Caco-2 (cell line): ENCODE results near the gene IL12RB2. TPM values are rescaled to one million over a fixed set of nuclear protein-coding genes. Genes with fewer than 3 reads are reported as not detected.

Source experiments
- BruUV-seq: library from RNA; stranded (reverse); fragments of 400-500 nt; replicated peaks from 2 replicates; lab custom pipeline; 2021; lab: Mats Ljungman, UMichigan
- CTCF ChIA-PET: fragments of 300-600 bp; sonication (Branson Sonifier 250); formaldehyde crosslinking; loops from one replicate; lab custom pipeline; 2022; ENCODE audit warnings: antibody characterized with exemption; lab: Charles Lee
- POLR2A ChIA-PET: fragments of 300-600 bp; sonication (Branson Sonifier 250); formaldehyde crosslinking; loops from one replicate; lab custom pipeline; 2022; ENCODE audit warnings: antibody characterized with exemption; lab: Charles Lee
- DNase-seq, 2 experiments: peaks; one replicate each; pipeline versions ENCODE4 v3.0.0 to v3.0.0-alpha.2; 2020 to 2022
- H3K27me3 ChIP-seq: replicated peaks from 2 replicates; pipeline ENCODE4 v1.6.0; 2011; ENCODE audit warnings: low read length; ENCODE audit not compliant: control insufficient read depth, insufficient read depth
- H3K36me3 ChIP-seq: 2 replicates; pipeline ENCODE4 v1.5.1; 2011; ENCODE audit warnings: low read length; ENCODE audit not compliant: control insufficient read depth, insufficient read depth
- H3K4me1 ChIP-seq: fragments of 250-450 bp; sonication (Bioruptor Pico); 2 replicates; pipeline ENCODE4 v1.5.1; 2020; ENCODE audit warnings: mild to moderate bottlenecking
- H3K4me3 ChIP-seq: 2 replicates; pipeline ENCODE4 v1.5.1; 2011; ENCODE audit warnings: low read depth, mild to moderate bottlenecking, control low read depth, low read length
- H3K9me3 ChIP-seq: fragments of 250-450 bp; sonication (Bioruptor Pico); 2 replicates; pipeline ENCODE4 v1.5.1; 2020; ENCODE audit warnings: mild to moderate bottlenecking, moderate library complexity
- H3K27ac Mint-ChIP-seq: one replicate; pipeline ENCODE4 v1.8.0; 2022; ENCODE audit warnings: mixed read lengths; ENCODE audit not compliant: unreplicated experiment
- H3K27me3 Mint-ChIP-seq: one replicate; pipeline ENCODE4 v1.8.0; 2022; ENCODE audit warnings: mixed read lengths; ENCODE audit not compliant: insufficient read depth, unreplicated experiment
- H3K36me3 Mint-ChIP-seq: one replicate; pipeline ENCODE4 v1.8.0; 2022; ENCODE audit warnings: mild to moderate bottlenecking, mixed read lengths; ENCODE audit not compliant: insufficient read depth, unreplicated experiment
- H3K4me1 Mint-ChIP-seq: one replicate; pipeline ENCODE4 v1.8.0; 2022; ENCODE audit warnings: low read depth, mixed read lengths; ENCODE audit not compliant: unreplicated experiment
- H3K4me3 Mint-ChIP-seq: one replicate; pipeline ENCODE4 v1.8.0; 2022; ENCODE audit warnings: mild to moderate bottlenecking, moderate library complexity, mixed read lengths; ENCODE audit not compliant: unreplicated experiment
- H3K9me3 Mint-ChIP-seq: one replicate; pipeline ENCODE4 v1.8.0; 2022; ENCODE audit warnings: mixed read lengths; ENCODE audit not compliant: unreplicated experiment
- CTCF ChIP-seq, 2 experiments: fragments of 200-600 bp in 1 of 2; IDR thresholded peaks; 1 replicate in 1 of 2; 2 replicates in 1 of 2; pipeline versions ENCODE4 v1.5.1 to v1.8.0; 2011 to 2022; ENCODE audit warnings: antibody characterized with exemption in 1 of 2, control low read depth in 1 of 2, inconsistent platforms in 1 of 2, low read depth in 1 of 2, low read length in 1 of 2, mild to moderate bottlenecking in 1 of 2, moderate library complexity in 1 of 2; ENCODE audit not compliant: insufficient read depth in 1 of 2, severe bottlenecking in 1 of 2, unreplicated experiment in 1 of 2
- intact Hi-C: fragments of 100-400 bp; cut with micrococcal nuclease; formaldehyde crosslinking; loops from one replicate; pipeline ENCODE4 v1.10.0; 2022; ENCODE audit not compliant: unreplicated experiment
- total RNA-seq: library from RNA; stranded (reverse); gene quantifications from 2 replicates; pipeline ENCODE4 v1.2.3, GENCODE V29; 2022

Gene IL12RB2
- total RNA-seq, 1 experiment from 2014 or later = 0.54 TPM

- CTCF ChIA-PET = interaction anchor here (0.7 kb wide), 1 partner anchor 45 kb away, joined by 3 read pairs; no protein-coding TSS in a partner anchor
- no peaks in the 10 kb centered on the region for H3K9me3 ChIP-seq
- no peak for TF ChIP-seq CTCF (IDR thresholded peaks at IDR 0.05; ENCODE audit: insufficient read depth in 1 of 2, low read depth in 1 of 2, low read length in 1 of 2, severe bottlenecking in 1 of 2, unreplicated experiment in 1 of 2)
- POLR2A ChIA-PET = no interaction called here
- no peak overlapping the region for H3K27ac Mint-ChIP-seq
- intact Hi-C loops = no loop called here
- no peaks in the 10 kb centered on the region for H3K36me3 ChIP-seq
- BruUV-seq = no TSS peak
- no peak overlapping the region for H3K4me3 Mint-ChIP-seq
- no peaks in the 10 kb centered on the region for H3K9me3 Mint-ChIP-seq
- peaks cover 11% of the 10 kb centered on the region for H3K36me3 Mint-ChIP-seq
- no peaks in the 10 kb centered on the region for H3K27me3 Mint-ChIP-seq
- no peaks in the 10 kb centered on the region for H3K27me3 ChIP-seq
- H3K4me3 ChIP-seq = no peak overlapping the region
- no peaks in the 10 kb centered on the region for H3K4me1 Mint-ChIP-seq
- H3K4me1 ChIP-seq = no peaks in the 10 kb centered on the region
- no peak for DNase-seq
These were observed 85.6 kb downstream of the IL12RB2 start for GRCh38 chr1:67393240-67393639.

- H3K27ac Mint-ChIP-seq = no peak overlapping the region
- H3K4me3 ChIP-seq = no peak overlapping the region
- CTCF ChIA-PET = interaction anchor here (0.7 kb wide), 1 partner anchor 46 kb away, joined by 3 read pairs; no protein-coding TSS in a partner anchor
- no peaks in the 10 kb centered on the region for H3K9me3 Mint-ChIP-seq
- no peaks in the 10 kb centered on the region for H3K27me3 Mint-ChIP-seq
- no peak overlapping the region for H3K4me3 Mint-ChIP-seq
- intact Hi-C loops = no loop called here
- DNase-seq = no peak
- H3K9me3 ChIP-seq = no peaks in the 10 kb centered on the region
- no peak for TF ChIP-seq CTCF (IDR thresholded peaks at IDR 0.05; ENCODE audit: insufficient read depth in 1 of 2, low read depth in 1 of 2, low read length in 1 of 2, severe bottlenecking in 1 of 2, unreplicated experiment in 1 of 2)
- H3K4me1 ChIP-seq = no peaks in the 10 kb centered on the region
- H3K27me3 ChIP-seq = no peaks in the 10 kb centered on the region
- no peaks in the 10 kb centered on the region for H3K4me1 Mint-ChIP-seq
- H3K36me3 Mint-ChIP-seq = peaks cover 16% of the 10 kb centered on the region
- BruUV-seq = no TSS peak
- H3K36me3 ChIP-seq = no peaks in the 10 kb centered on the region
- POLR2A ChIA-PET = no interaction called here
These were observed 86.1 kb downstream of the IL12RB2 start for GRCh38 chr1:67393737-67394136.

GRCh38 chr1:67394548-67394947, 86.9 kb downstream of the IL12RB2 start:
- Mint-ChIP-seq H3K27me3 (no peaks in the 10 kb centered on the region), H3K36me3 (peaks cover 19% of the 10 kb centered on the region), H3K27ac (no peak overlapping the region), H3K9me3 (no peaks in the 10 kb centered on the region), H3K4me3 (no peak overlapping the region), H3K4me1 (no peaks in the 10 kb centered on the region)
- H3K27me3 ChIP-seq = no peaks in the 10 kb centered on the region
- DNase-seq = no peak
- no peaks in the 10 kb centered on the region for H3K36me3 ChIP-seq
- POLR2A ChIA-PET = no interaction called here
- H3K4me3 ChIP-seq = no peak overlapping the region
- CTCF ChIA-PET = interaction anchor here (0.7 kb wide), 1 partner anchor 63 kb away, joined by 3 read pairs; no protein-coding TSS in a partner anchor
- H3K9me3 ChIP-seq = no peaks in the 10 kb centered on the region
- TF ChIP-seq CTCF (IDR thresholded peaks at IDR 0.05; ENCODE audit: insufficient read depth in 1 of 2, low read depth in 1 of 2, low read length in 1 of 2, severe bottlenecking in 1 of 2, unreplicated experiment in 1 of 2) = no peak
- intact Hi-C loops = no loop called here
- no TSS peak for BruUV-seq
- no peaks in the 10 kb centered on the region for H3K4me1 ChIP-seq
